Activated CD8-positive, alpha-beta memory T cell treated with anti-CD3 and anti-CD28 coated beads, Interleukin-2, amount 10 ng/mL, durations not matched to agents 7 days and 5 days (primary cell): ENCODE results near the gene CFAP46. TPM values are rescaled to one million over a fixed set of nuclear protein-coding genes. Genes with fewer than 3 reads are reported as not detected.

ENCODE experiments used
- ATAC-seq: fragments of 150-1000 bp; cut with Tn5 transposase; one replicate; pipeline ENCODE4 v1.10.0; 2021; ENCODE audit warnings: moderate library complexity
- CTCF ChIA-PET: fragments of 350-600 bp; sonication (Branson Sonifier 250); formaldehyde crosslinking; loops from one replicate; lab custom pipeline; 2021; ENCODE audit warnings: antibody characterized with exemption; lab: Charles Lee
- DNase-seq: peaks from one replicate; pipeline ENCODE4 v3.0.0-alpha.2; 2020
- H3K27ac Mint-ChIP-seq: one replicate; pipeline ENCODE4 v1.8.0; 2021; ENCODE audit warnings: mild to moderate bottlenecking, mixed read lengths
- H3K27me3 Mint-ChIP-seq: one replicate; pipeline ENCODE4 v1.8.0; 2021; ENCODE audit warnings: mixed read lengths
- H3K36me3 Mint-ChIP-seq: one replicate; pipeline ENCODE4 v1.8.0; 2021; ENCODE audit warnings: mild to moderate bottlenecking, mixed read lengths
- H3K4me1 Mint-ChIP-seq: one replicate; pipeline ENCODE4 v1.8.0; 2021; ENCODE audit warnings: mixed read lengths
- H3K4me3 Mint-ChIP-seq: one replicate; pipeline ENCODE4 v1.8.0; 2021; ENCODE audit warnings: mild to moderate bottlenecking, moderate library complexity, mixed read lengths
- H3K9me3 Mint-ChIP-seq: one replicate; pipeline ENCODE4 v1.8.0; 2022; ENCODE audit warnings: low read depth, mixed read lengths
- total RNA-seq, 2 experiments: library from RNA; stranded (reverse); gene quantifications; one replicate each; pipeline ENCODE4 v1.2.3, GENCODE V29; 2021

CFAP46 gene
- total RNA-seq, 2 experiments from 2014 or later: not detected

DNA sequence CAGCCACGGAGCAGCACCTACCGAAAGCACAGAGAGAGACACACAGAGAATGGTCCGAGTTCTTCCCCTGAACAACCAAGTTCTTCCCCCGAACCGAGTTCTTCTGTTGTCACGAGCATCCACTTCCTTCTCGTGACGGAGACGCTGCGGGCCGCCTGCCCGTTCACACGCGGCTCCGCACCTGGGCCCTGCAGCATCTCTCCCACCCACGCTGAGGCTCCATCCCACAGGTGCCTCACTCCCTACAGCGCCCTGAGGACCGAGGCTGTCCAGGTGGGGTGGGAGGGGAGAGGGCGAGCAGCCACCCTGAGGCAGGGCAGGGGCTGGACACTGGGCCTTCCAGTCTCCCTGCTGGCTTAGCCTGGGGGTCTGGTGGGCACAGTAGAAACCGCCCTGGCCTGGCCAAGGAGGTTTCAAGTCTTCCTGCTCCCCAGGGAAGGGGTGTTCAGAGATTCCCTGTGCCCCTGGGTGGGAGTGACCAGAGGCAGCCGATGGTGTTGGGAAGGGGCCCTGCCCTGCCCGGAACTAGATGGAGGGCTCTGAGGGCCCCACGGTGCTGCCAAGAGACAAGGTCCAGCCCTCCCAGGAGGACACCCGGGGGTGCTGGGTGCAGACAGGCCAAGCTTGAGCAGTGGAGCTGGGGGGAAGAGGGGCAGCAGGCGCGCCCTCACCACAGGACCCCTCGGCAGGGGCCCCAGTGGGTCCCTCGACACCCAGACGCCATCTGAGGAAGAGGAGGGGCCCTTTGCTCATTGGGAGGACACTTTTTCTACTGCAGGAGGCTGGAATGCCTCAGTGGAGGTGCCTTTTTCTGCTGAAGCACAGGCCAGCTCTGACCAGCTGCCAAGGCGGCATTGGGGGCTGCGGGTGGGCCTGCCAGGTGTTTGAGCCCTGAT lies 151.2 kb downstream of the CFAP46 start:
- H3K27ac Mint-ChIP-seq: no peak overlapping the region
- peaks cover under 1% of the 10 kb centered on the region for H3K4me1 Mint-ChIP-seq
- no peak overlapping the region for H3K4me3 Mint-ChIP-seq
- H3K36me3 Mint-ChIP-seq: no peaks in the 10 kb centered on the region
- no peak for ATAC-seq
- DNase-seq: no peak
- H3K27me3 Mint-ChIP-seq: peaks cover 13% of the 10 kb centered on the region
- CTCF ChIA-PET: no interaction called here
- no peaks in the 10 kb centered on the region for H3K9me3 Mint-ChIP-seq

DNA sequence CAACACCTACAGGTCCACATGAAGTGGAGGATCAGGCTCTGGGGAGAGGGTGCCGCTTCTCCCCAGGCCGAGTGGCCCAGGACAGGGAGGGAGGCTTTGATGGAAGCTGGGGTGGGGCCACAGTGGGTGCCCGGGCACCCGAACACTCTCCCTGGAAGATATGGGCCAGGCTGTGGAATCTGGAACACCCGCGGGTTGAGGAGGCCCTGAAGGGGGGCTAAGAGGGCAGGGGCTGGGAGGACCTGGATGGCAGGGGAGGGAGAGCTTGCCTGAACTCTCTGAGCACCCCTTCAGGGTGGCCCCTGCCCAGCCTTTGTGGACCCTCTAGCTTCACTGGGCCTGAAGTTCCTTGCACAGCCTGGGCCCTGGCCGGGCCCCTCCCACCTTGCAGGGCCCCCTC lies 151.9 kb downstream of the CFAP46 start:
- H3K4me3 Mint-ChIP-seq: no peak overlapping the region
- ATAC-seq (no peak), DNase-seq (no peak)
- peaks cover 2% of the 10 kb centered on the region for H3K4me1 Mint-ChIP-seq
- H3K27me3 Mint-ChIP-seq: peaks cover 14% of the 10 kb centered on the region
- CTCF ChIA-PET: no interaction called here
- H3K27ac Mint-ChIP-seq: no peak overlapping the region
- H3K9me3 Mint-ChIP-seq: no peaks in the 10 kb centered on the region
- H3K36me3 Mint-ChIP-seq: no peaks in the 10 kb centered on the region

GRCh38 chr10:132789659-132790148 lies 152.7 kb downstream of the CFAP46 start:
- ATAC-seq (no peak), DNase-seq (no peak)
- no peaks in the 10 kb centered on the region for H3K9me3 Mint-ChIP-seq
- H3K27me3 Mint-ChIP-seq: peaks cover 17% of the 10 kb centered on the region
- no peak overlapping the region for H3K4me3 Mint-ChIP-seq
- CTCF ChIA-PET: no interaction called here
- peaks cover 2% of the 10 kb centered on the region for H3K4me1 Mint-ChIP-seq
- H3K27ac Mint-ChIP-seq: no peak overlapping the region
- H3K36me3 Mint-ChIP-seq: no peaks in the 10 kb centered on the region

- CTCF ChIA-PET: no interaction called here
- no peak overlapping the region for H3K4me3 Mint-ChIP-seq
- peaks cover 3% of the 10 kb centered on the region for H3K4me1 Mint-ChIP-seq
- no peaks in the 10 kb centered on the region for H3K36me3 Mint-ChIP-seq
- DNase-seq (no peak), ATAC-seq (no peak)
- no peaks in the 10 kb centered on the region for H3K9me3 Mint-ChIP-seq
- no peak overlapping the region for H3K27ac Mint-ChIP-seq
- peaks cover 20% of the 10 kb centered on the region for H3K27me3 Mint-ChIP-seq
These were observed 153.5 kb downstream of the CFAP46 start for GRCh38 chr10:132788831-132789219.

- CTCF ChIA-PET: no interaction called here
- Mint-ChIP-seq H3K4me1 (peaks cover 3% of the 10 kb centered on the region), H3K27me3 (peaks cover 25% of the 10 kb centered on the region), H3K9me3 (no peaks in the 10 kb centered on the region), H3K36me3 (peaks cover 2% of the 10 kb centered on the region), H3K4me3 (no peak overlapping the region), H3K27ac (no peak overlapping the region)
- no peak for DNase-seq
- no peak for ATAC-seq
These were observed 154.1 kb downstream of the CFAP46 start for GRCh38 chr10:132788180-132788830.

GRCh38 chr10:132787495-132788179 lies 154.7 kb downstream of the CFAP46 start:
- CTCF ChIA-PET: no interaction called here
- no peak overlapping the region for H3K4me3 Mint-ChIP-seq
- no peak overlapping the region for H3K27ac Mint-ChIP-seq
- peaks cover 3% of the 10 kb centered on the region for H3K4me1 Mint-ChIP-seq
- DNase-seq: no peak
- no peaks in the 10 kb centered on the region for H3K9me3 Mint-ChIP-seq
- peaks cover 32% of the 10 kb centered on the region for H3K27me3 Mint-ChIP-seq
- H3K36me3 Mint-ChIP-seq: peaks cover 2% of the 10 kb centered on the region
- no peak for ATAC-seq

DNA sequence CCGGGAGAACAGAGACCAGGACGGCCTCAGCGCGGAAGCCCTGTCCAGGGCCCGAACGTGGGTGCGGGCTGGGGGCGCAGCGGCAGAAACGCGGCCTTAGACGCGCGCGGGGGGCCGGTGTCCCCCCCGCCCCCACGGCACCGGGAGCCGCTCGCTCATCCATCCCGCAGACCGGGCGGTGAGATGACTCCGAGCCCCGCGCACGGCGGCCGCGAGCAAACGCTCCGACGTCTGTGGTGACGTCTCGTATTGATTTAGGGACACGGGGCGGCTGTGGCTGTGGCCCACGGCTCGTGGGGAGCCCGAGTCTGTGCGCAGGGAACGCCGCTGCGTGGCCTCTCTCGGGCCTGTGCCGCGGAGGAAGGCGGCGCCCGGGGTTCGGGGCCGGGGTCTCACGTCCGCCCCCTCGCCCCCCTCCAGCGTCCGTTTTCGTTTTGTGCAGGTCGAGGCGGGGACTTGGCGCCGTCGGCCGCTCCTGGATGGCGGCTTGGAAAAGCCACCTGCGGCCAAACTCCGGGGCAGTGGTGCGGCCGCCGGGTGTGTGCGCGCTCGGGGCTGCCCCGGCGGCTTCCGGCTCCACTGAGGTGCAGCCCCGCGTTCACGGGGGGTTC lies 155.4 kb downstream of the CFAP46 start:
- no peak for DNase-seq
- Mint-ChIP-seq H3K36me3 (peaks cover 2% of the 10 kb centered on the region), H3K4me1 (peaks cover 3% of the 10 kb centered on the region), H3K4me3 (no peak overlapping the region), H3K27ac (no peak overlapping the region), H3K27me3 (peaks cover 32% of the 10 kb centered on the region), H3K9me3 (no peaks in the 10 kb centered on the region)
- CTCF ChIA-PET: no interaction called here
- ATAC-seq: no peak

GRCh38 chr10:132786476-132786883 lies 155.9 kb downstream of the CFAP46 start:
- Mint-ChIP-seq H3K4me3 (no peak overlapping the region), H3K36me3 (peaks cover 2% of the 10 kb centered on the region), H3K4me1 (peaks cover 3% of the 10 kb centered on the region), H3K27me3 (peaks cover 32% of the 10 kb centered on the region), H3K9me3 (no peaks in the 10 kb centered on the region), H3K27ac (no peak overlapping the region)
- DNase-seq (no peak), ATAC-seq (no peak)
- CTCF ChIA-PET: no interaction called here

- H3K9me3 Mint-ChIP-seq: no peaks in the 10 kb centered on the region
- H3K4me3 Mint-ChIP-seq: no peak within 1 kb of the TSS
- CTCF ChIA-PET: no interaction called here
- H3K36me3 Mint-ChIP-seq: peaks cover 2% of the 10 kb centered on the region
- no peak within 1 kb of the TSS for H3K27ac Mint-ChIP-seq
- DNase-seq (no peak), ATAC-seq (no peak)
- H3K27me3 Mint-ChIP-seq: peaks cover 32% of the 10 kb centered on the region
- H3K4me1 Mint-ChIP-seq: peaks cover 3% of the 10 kb centered on the region
These were observed 156.5 kb downstream of the CFAP46 start, which contains the start of gene NKX6-2 for GRCh38 chr10:132785723-132786475. Gene NKX6-2, minus strand, starts transcription at chr10:132786147. Its CDS starts 199 bp downstream, at chr10:132785948.

GRCh38 chr10:132784866-132785722 lies 157.3 kb downstream of the CFAP46 start:
- no peak overlapping the region for H3K4me3 Mint-ChIP-seq
- peaks cover 3% of the 10 kb centered on the region for H3K4me1 Mint-ChIP-seq
- no peaks in the 10 kb centered on the region for H3K9me3 Mint-ChIP-seq
- ATAC-seq (no peak), DNase-seq (no peak)
- H3K36me3 Mint-ChIP-seq: peaks cover 2% of the 10 kb centered on the region
- CTCF ChIA-PET: no interaction called here
- peaks cover 32% of the 10 kb centered on the region for H3K27me3 Mint-ChIP-seq
- no peak overlapping the region for H3K27ac Mint-ChIP-seq

- DNase-seq: no peak
- CTCF ChIA-PET: no interaction called here
- Mint-ChIP-seq H3K9me3 (no peaks in the 10 kb centered on the region), H3K27me3 (peaks cover 28% of the 10 kb centered on the region), H3K36me3 (peaks cover 2% of the 10 kb centered on the region), H3K4me1 (peaks cover 3% of the 10 kb centered on the region), H3K27ac (no peak overlapping the region), H3K4me3 (no peak overlapping the region)
- no peak for ATAC-seq
These were observed 158.2 kb downstream of the CFAP46 start for GRCh38 chr10:132783940-132784865.
